BJ (cell line): Measurements from ENCODE around the gene TOP2A. TPM values are rescaled to one million over a fixed set of nuclear protein-coding genes. Genes with fewer than 3 reads are reported as not detected.
A peak's percentile ranks its signal among the peaks of the same experiment; 100 is the strongest.

Experiments used
- CTCF ChIA-PET: fragments of 350-600 bp; formaldehyde crosslinking; extraction: SDS; loops from one replicate; lab custom pipeline; 2021; ENCODE audit warnings: antibody characterized with exemption, inconsistent platforms; lab: Yijun Ruan, JAX
- POLR2A ChIA-PET: fragments of 300-600 bp; sonication (Branson Sonifier 250); formaldehyde crosslinking; extraction: SDS; loops from one replicate; lab custom pipeline; 2021; ENCODE audit warnings: antibody characterized with exemption; lab: Charles Lee
- DNase-seq: peaks from one replicate; pipeline ENCODE4 v3.0.0-alpha.2; 2011; ENCODE audit warnings: low read depth
- H3K27me3 ChIP-seq: 2 replicates; pipeline ENCODE4 v1.6.0; 2011; ENCODE audit warnings: low read length; ENCODE audit not compliant: control insufficient read depth, insufficient read depth
- H3K36me3 ChIP-seq: 2 replicates; pipeline ENCODE4 v1.5.1; 2011; ENCODE audit warnings: low read length; ENCODE audit not compliant: control insufficient read depth, insufficient read depth
- H3K4me3 ChIP-seq: 2 replicates; pipeline ENCODE4 v1.5.1; 2011; ENCODE audit warnings: low read depth, mild to moderate bottlenecking, control low read depth, low read length
- polyA plus RNA-seq: library from polyadenylated mRNA; depleted of rRNA; stranded (reverse); fragments of >200 nt; gene quantifications from 2 replicates; pipeline ENCODE4 v1.2.3, GENCODE V29; 2011
- TF ChIP-seq, protein P1 (sequence below): IDR thresholded peaks from 2 replicates; pipeline ENCODE4 v1.5.1; 2011; ENCODE audit warnings: low read depth, mild to moderate bottlenecking, control low read depth, inconsistent platforms, low read length, moderate library complexity; ENCODE audit not compliant: insufficient read depth

TOP2A gene
- polyA plus RNA-seq, 1 experiment: 31.8 TPM

GRCh38 chr17:40344421-40345160, 73.1 kb downstream of the TOP2A start:
- ChIA-PET CTCF (interaction anchor here (1.0 to 28.2 kb wide), 7 partner anchors 10 to 216 kb away, joined by 3 to 762 read pairs (median 16); partner anchors contain the start of gene RARA), POLR2A (no interaction called here)
- DNase-seq: no peak
- Histone ChIP-seq H3K36me3 (peaks cover 15% of the 10 kb centered on the region), H3K27me3 (no peaks in the 10 kb centered on the region), H3K4me3 (peak overlapping the region; percentile 84)
- TF ChIP-seq, protein P1, sequence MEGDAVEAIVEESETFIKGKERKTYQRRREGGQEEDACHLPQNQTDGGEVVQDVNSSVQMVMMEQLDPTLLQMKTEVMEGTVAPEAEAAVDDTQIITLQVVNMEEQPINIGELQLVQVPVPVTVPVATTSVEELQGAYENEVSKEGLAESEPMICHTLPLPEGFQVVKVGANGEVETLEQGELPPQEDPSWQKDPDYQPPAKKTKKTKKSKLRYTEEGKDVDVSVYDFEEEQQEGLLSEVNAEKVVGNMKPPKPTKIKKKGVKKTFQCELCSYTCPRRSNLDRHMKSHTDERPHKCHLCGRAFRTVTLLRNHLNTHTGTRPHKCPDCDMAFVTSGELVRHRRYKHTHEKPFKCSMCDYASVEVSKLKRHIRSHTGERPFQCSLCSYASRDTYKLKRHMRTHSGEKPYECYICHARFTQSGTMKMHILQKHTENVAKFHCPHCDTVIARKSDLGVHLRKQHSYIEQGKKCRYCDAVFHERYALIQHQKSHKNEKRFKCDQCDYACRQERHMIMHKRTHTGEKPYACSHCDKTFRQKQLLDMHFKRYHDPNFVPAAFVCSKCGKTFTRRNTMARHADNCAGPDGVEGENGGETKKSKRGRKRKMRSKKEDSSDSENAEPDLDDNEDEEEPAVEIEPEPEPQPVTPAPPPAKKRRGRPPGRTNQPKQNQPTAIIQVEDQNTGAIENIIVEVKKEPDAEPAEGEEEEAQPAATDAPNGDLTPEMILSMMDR: no peak

DNA sequence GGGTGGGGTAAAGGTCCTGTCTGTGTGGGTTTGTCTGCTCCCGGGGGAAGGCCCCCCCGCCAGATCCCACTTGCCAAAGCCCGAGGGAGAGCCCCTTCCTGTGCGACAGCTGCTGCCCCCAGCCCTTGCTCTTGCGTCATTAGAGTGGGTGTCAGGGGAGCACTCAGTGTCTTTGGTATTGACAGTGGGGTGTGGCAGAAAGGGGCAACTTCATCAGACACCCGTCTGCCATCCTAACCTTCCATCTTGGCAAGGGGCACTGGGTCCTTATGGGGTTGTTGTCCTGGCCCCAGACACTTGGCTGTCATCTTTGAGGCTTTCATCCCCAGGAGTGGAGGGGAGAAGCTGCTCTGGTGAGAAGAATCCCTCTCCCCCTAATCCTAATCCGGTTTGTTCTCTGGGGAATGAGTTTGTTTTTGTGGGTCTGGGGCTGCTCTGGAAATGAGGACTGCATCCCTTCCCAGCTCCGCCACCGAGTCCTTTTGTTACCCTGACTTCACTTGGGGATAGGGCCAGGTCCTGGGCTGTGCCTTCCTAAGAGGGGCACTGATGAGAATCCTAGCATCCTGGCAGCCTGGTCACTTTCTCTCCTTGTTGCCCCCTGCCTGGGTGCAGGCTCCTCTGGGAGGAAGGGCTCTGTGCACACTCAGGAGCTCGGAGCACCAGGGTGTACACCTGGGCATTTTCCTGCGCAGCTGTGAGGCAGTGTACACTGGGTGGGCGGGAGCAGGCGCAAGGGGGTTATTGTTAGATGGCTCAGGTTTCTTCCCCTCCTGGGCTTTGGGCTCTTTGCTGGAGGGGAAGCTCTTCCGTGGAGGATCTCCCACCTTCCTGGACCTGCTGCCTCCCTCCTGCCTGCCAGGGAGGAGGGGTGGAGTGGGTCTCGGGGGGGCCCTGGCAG, 74.2 kb downstream of the TOP2A start:
- TF ChIP-seq, protein P1: no peak
- peaks cover 4% of the 10 kb centered on the region for H3K36me3 ChIP-seq
- ChIA-PET POLR2A (no interaction called here), CTCF (interaction anchor here (0.6 to 28.2 kb wide), 8 partner anchors 10 to 217 kb away, joined by 3 to 762 read pairs (median 5); partner anchors contain the start of gene RARA)
- DNase-seq: no peak
- H3K27me3 ChIP-seq: no peaks in the 10 kb centered on the region
- H3K4me3 ChIP-seq: peak overlapping the region; percentile 84

GRCh38 chr17:40342504-40343218, 75.0 kb downstream of the TOP2A start:
- ChIA-PET CTCF (interaction anchor here (0.6 to 28.2 kb wide), 6 partner anchors 9 to 190 kb away, joined by 3 to 762 read pairs (median 6); partner anchors contain the start of gene RARA), POLR2A (interaction anchor here (0.6 to 1.1 kb wide), 2 partner anchors 20 to 35 kb away, joined by 5 to 6 read pairs; no protein-coding TSS in a partner anchor)
- TF ChIP-seq, protein P1: no peak

DNA sequence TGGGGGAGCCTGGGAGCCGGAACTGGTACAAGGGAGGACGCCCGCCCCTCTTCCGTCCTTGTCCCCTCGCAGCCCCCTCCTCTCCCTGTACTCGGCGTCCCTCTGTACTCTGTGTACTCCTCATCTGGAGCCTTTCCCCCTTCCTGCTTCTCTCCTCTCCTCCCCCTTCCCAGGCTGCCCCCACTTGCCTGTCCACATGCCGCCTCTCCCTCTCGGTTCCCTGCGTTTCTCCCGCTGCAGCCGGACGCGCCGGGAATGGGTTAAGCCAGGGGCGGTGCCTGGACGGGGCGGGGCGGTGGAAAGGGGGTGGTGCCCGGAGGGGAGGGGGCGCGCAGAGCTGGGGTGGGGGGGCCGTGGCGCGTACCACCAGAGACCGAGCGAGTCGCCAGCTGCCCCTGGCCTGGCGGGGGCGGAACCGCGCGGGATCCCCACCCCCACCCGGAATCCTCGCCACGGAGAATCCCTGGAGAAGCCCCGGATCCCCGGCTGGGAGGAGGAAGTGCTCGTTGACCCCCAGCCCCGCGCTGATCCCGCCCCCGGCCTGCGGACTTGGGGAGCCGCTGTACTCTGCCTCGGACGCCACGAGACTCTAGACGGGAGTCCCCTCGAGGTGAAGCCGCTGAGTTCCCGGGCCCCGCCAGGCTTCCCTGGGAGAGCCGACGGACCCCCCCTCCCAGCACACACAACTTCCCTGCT, 75.7 kb downstream of the TOP2A start:
- TF ChIP-seq, protein P1: no peak
- Histone ChIP-seq H3K4me3 (peak overlapping the region; percentile 84), H3K36me3 (peaks cover 2% of the 10 kb centered on the region), H3K27me3 (no peaks in the 10 kb centered on the region)
- POLR2A ChIA-PET: interaction anchor here (0.6 to 1.1 kb wide), 3 partner anchors 19 to 34 kb away, joined by 5 to 6 read pairs (median 5); no protein-coding TSS in a partner anchor
- no peak for DNase-seq
- CTCF ChIA-PET: interaction anchor here (2.0 to 28.2 kb wide), 2 partner anchors 14 to 34 kb away, joined by 8 to 762 read pairs; partner anchors contain the start of gene RARA

More at GRCh38 chr17:40342504-40343218, 75.0 kb downstream of the TOP2A start:
- no peak for DNase-seq
- peak overlapping the region; percentile 84 for H3K4me3 ChIP-seq
- no peaks in the 10 kb centered on the region for H3K27me3 ChIP-seq
- peaks cover 1% of the 10 kb centered on the region for H3K36me3 ChIP-seq
